HEK293T (cell line): ENCODE results near the gene USP53.

Experiments
- ARNT ChIP-seq: fragments of 450-650 bp; IDR thresholded peaks from 2 replicates; pipeline ENCODE4 v1.6.1; 2017; ENCODE audit warnings: mild to moderate bottlenecking
- BHLHE40 ChIP-seq: fragments of 450-650 bp; IDR thresholded peaks from 2 replicates; pipeline ENCODE4 v1.6.1; 2016; ENCODE audit warnings: mild to moderate bottlenecking, moderate library complexity, borderline replicate concordance
- CTBP1 ChIP-seq: fragments of 450-650 bp; IDR thresholded peaks from 2 replicates; pipeline ENCODE4 v1.6.1; 2016; ENCODE audit warnings: borderline replicate concordance
- FOXA1 ChIP-seq: fragments of 450-650 bp; IDR thresholded peaks from 2 replicates; pipeline ENCODE4 v1.6.1; 2016; ENCODE audit warnings: mild to moderate bottlenecking
- FOXK2 ChIP-seq: fragments of 450-650 bp; IDR thresholded peaks from 2 replicates; pipeline ENCODE4 v1.6.1; 2016; ENCODE audit warnings: mild to moderate bottlenecking
- FOXM1 ChIP-seq: fragments of 450-650 bp; IDR thresholded peaks from 2 replicates; pipeline ENCODE4 v1.6.1; 2017; ENCODE audit warnings: mild to moderate bottlenecking, borderline replicate concordance
- HDGF ChIP-seq: fragments of 450-650 bp; IDR thresholded peaks from 2 replicates; pipeline ENCODE4 v1.6.1; 2017; ENCODE audit warnings: antibody characterized with exemption, borderline replicate concordance
- L3MBTL2 ChIP-seq: fragments of 450-650 bp; conservative IDR thresholded peaks from 2 replicates; pipeline ENCODE4 v1.6.1; 2016; ENCODE audit warnings: mild to moderate bottlenecking
- LEF1 ChIP-seq: fragments of 450-650 bp; IDR thresholded peaks from 2 replicates; pipeline ENCODE4 v1.6.1; 2017; ENCODE audit warnings: mild to moderate bottlenecking, borderline replicate concordance
- NFRKB ChIP-seq: fragments of 450-650 bp; IDR thresholded peaks from 2 replicates; pipeline ENCODE4 v1.6.1; 2016; ENCODE audit warnings: mild to moderate bottlenecking, moderate library complexity
- SP1 ChIP-seq: fragments of 450-650 bp; IDR thresholded peaks from 2 replicates; pipeline ENCODE4 v1.6.1; 2017
- SUZ12 ChIP-seq: fragments of 450-650 bp; IDR thresholded peaks from 2 replicates; pipeline ENCODE4 v1.6.1; 2016; ENCODE audit warnings: mild to moderate bottlenecking
- TARDBP ChIP-seq: fragments of 450-650 bp; IDR thresholded peaks from 2 replicates; pipeline ENCODE4 v1.6.1; 2016
- ZNF384 ChIP-seq: fragments of 450-650 bp; IDR thresholded peaks from 2 replicates; pipeline ENCODE4 v1.6.1; 2016

- TF ChIP-seq HDGF (no peak), FOXK2 (no peak), CTBP1 (no peak), NFRKB (no peak), FOXA1 (no peak), L3MBTL2 (no peak), FOXM1 (no peak), TARDBP (no peak), BHLHE40 (no peak), SP1 (no peak), ZNF384 (no peak), LEF1 (no peak), SUZ12 (no peak), ARNT (no peak)
Observed at GRCh38 chr4:119310826-119311225, 98.3 kb downstream of the USP53 start.
